Measurements from ENCODE around the gene RIMBP2.

DNA sequence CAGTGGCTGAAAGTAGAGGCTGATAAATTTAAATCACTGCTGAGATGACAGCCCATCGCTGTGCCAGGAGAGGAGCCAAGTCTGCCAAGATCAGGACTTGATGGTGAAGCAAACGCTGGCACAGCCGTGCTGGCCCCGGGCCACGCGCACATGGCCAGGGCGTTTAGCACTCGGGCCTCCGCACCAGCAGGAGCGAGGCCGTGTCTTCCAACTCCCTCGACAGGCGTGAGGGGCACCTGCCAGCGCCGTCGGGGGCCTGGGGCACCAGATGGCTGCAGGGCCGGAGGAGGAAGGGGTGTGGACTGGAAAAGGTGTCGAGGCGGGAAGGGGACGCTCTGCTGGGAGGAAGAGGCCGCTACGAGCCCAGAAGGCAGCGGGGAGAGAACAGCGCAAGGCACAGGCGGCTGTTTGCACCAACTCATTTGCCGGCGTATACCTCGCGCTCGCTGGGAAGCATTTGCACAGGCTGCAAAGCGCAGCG is 29.5 kb downstream of the RIMBP2 start:
- TF ChIP-seq, protein P1, sequence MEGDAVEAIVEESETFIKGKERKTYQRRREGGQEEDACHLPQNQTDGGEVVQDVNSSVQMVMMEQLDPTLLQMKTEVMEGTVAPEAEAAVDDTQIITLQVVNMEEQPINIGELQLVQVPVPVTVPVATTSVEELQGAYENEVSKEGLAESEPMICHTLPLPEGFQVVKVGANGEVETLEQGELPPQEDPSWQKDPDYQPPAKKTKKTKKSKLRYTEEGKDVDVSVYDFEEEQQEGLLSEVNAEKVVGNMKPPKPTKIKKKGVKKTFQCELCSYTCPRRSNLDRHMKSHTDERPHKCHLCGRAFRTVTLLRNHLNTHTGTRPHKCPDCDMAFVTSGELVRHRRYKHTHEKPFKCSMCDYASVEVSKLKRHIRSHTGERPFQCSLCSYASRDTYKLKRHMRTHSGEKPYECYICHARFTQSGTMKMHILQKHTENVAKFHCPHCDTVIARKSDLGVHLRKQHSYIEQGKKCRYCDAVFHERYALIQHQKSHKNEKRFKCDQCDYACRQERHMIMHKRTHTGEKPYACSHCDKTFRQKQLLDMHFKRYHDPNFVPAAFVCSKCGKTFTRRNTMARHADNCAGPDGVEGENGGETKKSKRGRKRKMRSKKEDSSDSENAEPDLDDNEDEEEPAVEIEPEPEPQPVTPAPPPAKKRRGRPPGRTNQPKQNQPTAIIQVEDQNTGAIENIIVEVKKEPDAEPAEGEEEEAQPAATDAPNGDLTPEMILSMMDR (IDR thresholded peaks at IDR 0.05; ENCODE audit: low read length): no peak
- TF ChIP-seq EZH2 (IDR thresholded peaks at IDR 0.05; ENCODE audit: borderline replicate concordance, low read length): no peak
